SK-N-MC (cell line): Measurements from ENCODE around the gene SH3D19.
"Not testable (repeated sequence)": the region's sequence is repeated elsewhere in the genome, so short reads cannot be mapped to it uniquely, and the experiment has no call there.

Source experiments
- EZH2 ChIP-seq: fragments of 200-600 bp; sonication (generic); IDR thresholded peaks from one replicate; pipeline ENCODE4 v1.6.1; 2017; ENCODE audit warnings: antibody characterized with exemption
- FOXP2 ChIP-seq: optimal IDR thresholded peaks from 2 replicates; pipeline ENCODE3; 2011; ENCODE audit warnings: mild to moderate bottlenecking, moderate library complexity; ENCODE audit not compliant: insufficient read depth; ENCODE audit errors: extremely low read length, control extremely low read depth
- POLR2AphosphoS5 ChIP-seq: IDR thresholded peaks from 2 replicates; pipeline ENCODE4 v1.6.1; 2012; ENCODE audit warnings: mild to moderate bottlenecking, low read depth, low read length, borderline replicate concordance

GRCh38 chr4:151255680-151256079, 69.7 kb downstream of the SH3D19 start:
- TF ChIP-seq EZH2, POLR2AphosphoS5, FOXP2: not testable (repeated sequence)
